Transverse colon (tissue), 4 donors: Measurements from ENCODE around the gene SLC7A6OS.
"Not testable (repeated sequence)": the region's sequence is repeated elsewhere in the genome, so short reads cannot be mapped to it uniquely, and the experiment has no call there.

Source experiments
- CTCF ChIP-seq, 5 experiments: fragments of 200-600 bp in 3 of 5; fragments of 450-650 bp in 2 of 5; sonication (generic) in 3 of 5; IDR thresholded peaks; 1 replicate in 2 of 5; 2 replicates in 3 of 5; pipeline ENCODE4 v1.5.1; 2016 to 2017; ENCODE audit warnings: antibody characterized with exemption in 5 of 5, inconsistent platforms in 3 of 5, mild to moderate bottlenecking in 2 of 5, moderate library complexity in 1 of 5
- EP300 ChIP-seq: sonication (generic); formaldehyde crosslinking; IDR thresholded peaks from one replicate; pipeline ENCODE4 v1.6.1; 2017; ENCODE audit warnings: antibody characterized with exemption, low read depth
- POLR2A ChIP-seq: fragments of 450-650 bp; IDR thresholded peaks from one replicate; pipeline ENCODE4 v1.6.1; 2016; ENCODE audit warnings: antibody characterized with exemption, mild to moderate bottlenecking, moderate library complexity
- POLR2AphosphoS5 ChIP-seq, 3 donors: sonication (generic); formaldehyde crosslinking; IDR thresholded peaks; one replicate each; pipeline ENCODE4 v1.6.1; 2016; ENCODE audit warnings: antibody characterized with exemption in 3 of 3

GRCh38 chr16:68288796-68289195 is 21.9 kb downstream of the SLC7A6OS start:
- not testable (repeated sequence) for TF ChIP-seq POLR2A; CTCF (IDR thresholded peaks at IDR 0.05); POLR2AphosphoS5 (IDR thresholded peaks at IDR 0.05); EP300
